GM12864 (cell line): ENCODE data around the gene AXDND1.
"Not testable (repeated sequence)": the region's sequence is repeated elsewhere in the genome, so short reads cannot be mapped to it uniquely, and the experiment has no call there.

Source experiments
- DNase-seq: peaks from one replicate; pipeline ENCODE4 v3.0.0-alpha.2; 2011; ENCODE audit warnings: low read depth
- H3K4me3 ChIP-seq: 2 replicates; pipeline ENCODE4 v1.5.1; 2011; ENCODE audit warnings: mild to moderate bottlenecking, low read depth, low read length, control low read depth
- TF ChIP-seq, protein P1 (sequence below): IDR thresholded peaks from 2 replicates; pipeline ENCODE4 v1.5.1; 2011; ENCODE audit warnings: low read depth, mild to moderate bottlenecking, moderate library complexity, low read length, control low read depth, inconsistent platforms; ENCODE audit errors: missing control alignments

The AXDND1 gene

DNA sequence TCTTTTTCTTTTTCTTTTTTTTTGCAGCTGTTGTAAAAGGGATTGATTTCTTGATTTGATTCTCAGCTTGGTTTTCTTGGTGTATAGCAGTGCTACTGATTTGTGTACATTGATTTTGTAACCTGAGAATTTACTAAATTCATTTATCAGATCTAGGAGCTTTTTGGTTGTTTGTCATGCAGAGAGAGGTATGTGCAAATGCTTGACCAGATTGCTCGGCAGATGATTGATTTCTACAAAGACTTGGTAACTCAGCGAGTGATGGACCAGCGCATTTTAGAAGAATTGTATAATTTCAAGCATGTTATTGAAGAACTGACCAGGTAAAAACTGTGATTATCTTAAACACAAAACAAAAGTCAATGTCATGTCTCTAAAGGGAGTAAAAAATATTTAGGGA lies 27.9 kb downstream of the AXDND1 start:
- no peak overlapping the region for H3K4me3 ChIP-seq
- DNase-seq: no peak
- TF ChIP-seq, protein P1, sequence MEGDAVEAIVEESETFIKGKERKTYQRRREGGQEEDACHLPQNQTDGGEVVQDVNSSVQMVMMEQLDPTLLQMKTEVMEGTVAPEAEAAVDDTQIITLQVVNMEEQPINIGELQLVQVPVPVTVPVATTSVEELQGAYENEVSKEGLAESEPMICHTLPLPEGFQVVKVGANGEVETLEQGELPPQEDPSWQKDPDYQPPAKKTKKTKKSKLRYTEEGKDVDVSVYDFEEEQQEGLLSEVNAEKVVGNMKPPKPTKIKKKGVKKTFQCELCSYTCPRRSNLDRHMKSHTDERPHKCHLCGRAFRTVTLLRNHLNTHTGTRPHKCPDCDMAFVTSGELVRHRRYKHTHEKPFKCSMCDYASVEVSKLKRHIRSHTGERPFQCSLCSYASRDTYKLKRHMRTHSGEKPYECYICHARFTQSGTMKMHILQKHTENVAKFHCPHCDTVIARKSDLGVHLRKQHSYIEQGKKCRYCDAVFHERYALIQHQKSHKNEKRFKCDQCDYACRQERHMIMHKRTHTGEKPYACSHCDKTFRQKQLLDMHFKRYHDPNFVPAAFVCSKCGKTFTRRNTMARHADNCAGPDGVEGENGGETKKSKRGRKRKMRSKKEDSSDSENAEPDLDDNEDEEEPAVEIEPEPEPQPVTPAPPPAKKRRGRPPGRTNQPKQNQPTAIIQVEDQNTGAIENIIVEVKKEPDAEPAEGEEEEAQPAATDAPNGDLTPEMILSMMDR: no peak

DNA sequence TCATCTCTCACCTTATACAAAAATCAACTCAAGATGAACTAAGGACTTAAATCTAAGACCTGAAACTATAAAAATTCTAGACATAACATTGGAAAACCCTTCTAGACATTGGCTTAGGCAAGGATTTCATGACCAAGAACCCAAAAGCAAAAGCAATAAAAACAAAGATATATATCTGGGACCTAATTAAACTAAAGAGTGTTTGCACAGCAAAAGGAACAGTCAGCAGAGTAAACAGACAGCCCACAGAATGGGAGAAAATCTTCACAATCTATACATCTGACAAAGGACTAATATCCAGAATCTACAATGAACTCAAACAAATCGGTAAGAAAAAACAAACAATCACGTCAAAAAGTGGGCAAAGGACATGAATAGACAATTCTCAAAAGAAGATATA lies 33.6 kb downstream of the AXDND1 start:
- DNase-seq, H3K4me3 ChIP-seq: not testable (repeated sequence)

DNA sequence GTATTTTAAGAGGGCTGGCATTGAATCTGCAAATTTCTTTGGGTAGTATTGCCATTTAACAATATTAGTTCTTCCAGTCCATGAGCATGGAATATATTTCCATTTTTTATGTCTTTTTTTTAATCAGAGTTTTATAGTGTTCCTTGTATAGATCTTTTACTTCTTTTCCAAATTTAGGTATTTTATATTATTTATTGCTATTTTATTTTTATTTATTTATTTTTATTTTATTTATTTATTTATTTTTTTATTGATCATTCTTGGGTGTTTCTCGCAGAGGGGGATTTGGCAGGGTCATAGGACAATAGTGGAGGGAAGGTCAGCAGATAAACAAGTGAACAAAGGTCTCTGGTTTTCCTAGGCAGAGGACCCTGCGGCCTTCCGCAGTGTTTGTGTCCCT lies 52.0 kb downstream of the AXDND1 start:
- DNase-seq, H3K4me3 ChIP-seq: not testable (repeated sequence)

- DNase-seq, H3K4me3 ChIP-seq: not testable (repeated sequence)
Measured at GRCh38 chr1:179418706-179419105, 52.9 kb downstream of the AXDND1 start.

- no peak overlapping the region for H3K4me3 ChIP-seq
- DNase-seq: no peak
- TF ChIP-seq, protein P1: no peak
Measured at GRCh38 chr1:179424610-179425009, 58.8 kb downstream of the AXDND1 start.

DNA sequence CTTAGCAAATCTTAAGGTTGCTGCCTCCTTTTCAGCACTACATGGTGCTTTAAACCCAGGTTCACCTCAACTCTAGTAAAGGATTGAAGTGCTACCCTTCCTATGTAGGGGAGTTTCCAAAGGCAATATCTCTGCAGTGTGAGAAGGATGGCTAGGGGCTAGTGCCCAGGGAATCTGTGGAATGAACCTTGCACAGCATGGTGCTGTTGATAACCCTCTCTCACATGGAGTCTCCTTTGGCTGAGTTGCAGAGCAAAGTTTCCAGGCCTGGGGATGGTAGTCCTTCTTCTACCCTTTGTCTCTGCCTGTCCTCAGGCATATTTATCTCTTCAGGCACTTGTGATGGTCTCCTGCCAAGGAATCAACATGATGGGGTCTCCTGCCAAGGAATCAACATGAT lies 59.4 kb downstream of the AXDND1 start:
- H3K4me3 ChIP-seq: no peak overlapping the region
- TF ChIP-seq, protein P1: no peak
- DNase-seq: no peak

- no peak for DNase-seq
- H3K4me3 ChIP-seq: no peak overlapping the region
- TF ChIP-seq, protein P1: no peak
Measured at GRCh38 chr1:179437171-179437570, 71.4 kb downstream of the AXDND1 start.

DNA sequence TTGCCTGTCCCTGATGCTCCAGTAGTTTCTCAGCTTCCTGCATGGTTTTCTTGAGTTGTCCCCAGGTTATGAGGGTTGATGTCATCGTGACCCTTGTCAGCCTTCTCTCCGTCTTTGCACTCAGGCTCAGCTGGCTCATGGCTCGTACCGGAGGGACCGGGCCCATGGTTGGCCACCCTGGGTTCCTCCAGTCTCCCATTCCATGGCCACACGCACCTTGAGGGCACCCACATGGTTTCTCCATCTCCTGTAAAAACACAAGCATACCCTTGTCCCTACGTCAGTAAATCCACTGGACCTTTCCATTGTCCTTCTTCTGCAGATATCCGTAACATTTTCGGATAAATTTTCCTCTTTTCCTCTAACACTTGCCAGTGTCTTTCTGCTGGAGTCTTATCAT lies 73.9 kb downstream of the AXDND1 start:
- DNase-seq, H3K4me3 ChIP-seq: not testable (repeated sequence)

- not testable (repeated sequence) for H3K4me3 ChIP-seq, DNase-seq
Measured at GRCh38 chr1:179440301-179440700, 74.5 kb downstream of the AXDND1 start.

- TF ChIP-seq, protein P1: no peak
- H3K4me3 ChIP-seq: no peak overlapping the region
- no peak for DNase-seq
Measured at GRCh38 chr1:179440971-179441370, 75.2 kb downstream of the AXDND1 start.
